H9 (cell line): ENCODE measurements around the gene RASSF3. TPM values are rescaled to one million over a fixed set of nuclear protein-coding genes. Genes with fewer than 3 reads are reported as not detected.

Experiments
- DNase-seq: peaks from one replicate; pipeline ENCODE4 v3.0.0-alpha.2; 2017
- H2AFZ ChIP-seq: one replicate; pipeline ENCODE4 v1.6.1; 2013; ENCODE audit warnings: mild to moderate bottlenecking, low read length, control low read depth, moderate library complexity
- H2AK5ac ChIP-seq: 2 replicates; pipeline ENCODE4 v1.6.1; 2013; ENCODE audit warnings: low read length, control low read depth, mixed read lengths; ENCODE audit not compliant: insufficient read length
- H2BK120ac ChIP-seq: one replicate; pipeline ENCODE4 v1.6.1; 2013; ENCODE audit warnings: low read depth, mild to moderate bottlenecking, low read length, control low read depth, inconsistent platforms; ENCODE audit not compliant: poor library complexity, severe bottlenecking
- H2BK12ac ChIP-seq: 2 replicates; pipeline ENCODE4 v1.6.1; 2013; ENCODE audit warnings: low read length, control low read depth, mixed read lengths, low read depth; ENCODE audit not compliant: insufficient read length
- H2BK15ac ChIP-seq: 2 replicates; pipeline ENCODE4 v1.6.1; 2013; ENCODE audit warnings: low read depth, low read length, control low read depth
- H2BK20ac ChIP-seq: one replicate; pipeline ENCODE4 v1.6.1; 2013; ENCODE audit warnings: low read depth, mild to moderate bottlenecking, low read length, control low read depth, inconsistent platforms; ENCODE audit not compliant: poor library complexity, severe bottlenecking
- H2BK5ac ChIP-seq: 2 replicates; pipeline ENCODE4 v1.6.1; 2013; ENCODE audit warnings: low read length, control low read depth, mixed read lengths; ENCODE audit not compliant: insufficient read length
- H3K14ac ChIP-seq: 2 replicates; pipeline ENCODE4 v1.6.1; 2013; ENCODE audit warnings: low read length, control low read depth; ENCODE audit not compliant: insufficient read depth
- H3K18ac ChIP-seq: 2 replicates; pipeline ENCODE4 v1.6.1; 2013; ENCODE audit warnings: low read depth, mild to moderate bottlenecking, mixed read lengths, low read length, control low read depth; ENCODE audit not compliant: insufficient read length
- H3K23ac ChIP-seq: 2 replicates; pipeline ENCODE4 v1.6.1; 2013; ENCODE audit warnings: low read length, control low read depth, mixed read lengths, low read depth; ENCODE audit not compliant: insufficient read length
- H3K23me2 ChIP-seq: 2 replicates; pipeline ENCODE4 v1.6.1; 2013; ENCODE audit warnings: low read depth, mild to moderate bottlenecking, mixed read lengths, low read length, control low read depth; ENCODE audit not compliant: insufficient read length, poor library complexity, severe bottlenecking
- H3K27ac ChIP-seq: 2 replicates; pipeline ENCODE4 v1.5.1; 2013; ENCODE audit warnings: low read length, control low read depth, mixed read lengths, low read depth; ENCODE audit not compliant: insufficient read length
- H3K27me3 ChIP-seq: 2 replicates; pipeline ENCODE4 v1.6.1; 2013; ENCODE audit warnings: low read length, control low read depth, inconsistent platforms; ENCODE audit not compliant: insufficient read depth
- H3K4ac ChIP-seq: 2 replicates; pipeline ENCODE4 v1.6.1; 2013; ENCODE audit warnings: low read depth, mild to moderate bottlenecking, control low read depth, inconsistent platforms, low read length, moderate library complexity
- H3K4me1 ChIP-seq: 2 replicates; pipeline ENCODE4 v1.6.1; 2013; ENCODE audit warnings: low read length, control low read depth, inconsistent platforms; ENCODE audit not compliant: insufficient read depth
- H3K4me2 ChIP-seq: 2 replicates; pipeline ENCODE4 v1.6.1; 2013; ENCODE audit warnings: low read length, control low read depth, mixed read lengths; ENCODE audit not compliant: insufficient read length, insufficient read depth
- H3K56ac ChIP-seq: 2 replicates; pipeline ENCODE4 v1.6.1; 2013; ENCODE audit warnings: low read depth, mild to moderate bottlenecking, mixed read lengths, low read length, control low read depth; ENCODE audit not compliant: insufficient read length
- H3K79me1 ChIP-seq: 2 replicates; pipeline ENCODE4 v1.6.1; 2013; ENCODE audit warnings: low read depth, mild to moderate bottlenecking, moderate library complexity, low read length, control low read depth, inconsistent platforms; ENCODE audit not compliant: insufficient read depth, poor library complexity, severe bottlenecking
- H3K79me2 ChIP-seq: 2 replicates; pipeline ENCODE4 v1.6.1; 2013; ENCODE audit warnings: low read length, control low read depth, inconsistent platforms; ENCODE audit not compliant: insufficient read depth
- H3K9ac ChIP-seq: 2 replicates; pipeline ENCODE4 v1.6.1; 2013; ENCODE audit warnings: low read length, control low read depth, mixed read lengths; ENCODE audit not compliant: insufficient read length; ENCODE audit errors: extremely low read depth
- H3K9me3 ChIP-seq: one replicate; pipeline ENCODE4 v1.6.1; 2013; ENCODE audit warnings: low read depth, low read length, inconsistent platforms; ENCODE audit not compliant: control insufficient read depth
- H3T11ph ChIP-seq: one replicate; pipeline ENCODE4 v1.6.1; 2013; ENCODE audit warnings: mild to moderate bottlenecking, low read length, control low read depth, inconsistent platforms
- H4K20me1 ChIP-seq: one replicate; pipeline ENCODE4 v1.6.1; 2013; ENCODE audit not compliant: control insufficient read depth, insufficient read length, insufficient read depth
- H4K5ac ChIP-seq: 2 replicates; pipeline ENCODE4 v1.6.1; 2013; ENCODE audit warnings: low read depth, mild to moderate bottlenecking, mixed read lengths, low read length, control low read depth; ENCODE audit not compliant: insufficient read length
- H4K8ac ChIP-seq: replicated peaks from 2 replicates; pipeline ENCODE4 v1.6.1; 2013; ENCODE audit warnings: low read length, control low read depth, mixed read lengths, low read depth; ENCODE audit not compliant: insufficient read length
- H4K91ac ChIP-seq: 2 replicates; pipeline ENCODE4 v1.6.1; 2013; ENCODE audit warnings: low read depth, mild to moderate bottlenecking, moderate library complexity, mixed read lengths, low read length, control low read depth; ENCODE audit not compliant: insufficient read length
- H3K27ac Mint-ChIP-seq, 3 experiments: 2 replicates in 2 of 3; 3 replicates in 1 of 3; pipeline ENCODE4 v1.8.0; 2020 to 2021; ENCODE audit warnings: mixed read lengths in 3 of 3, mild to moderate bottlenecking in 1 of 3, moderate library complexity in 1 of 3
- H3K27me3 Mint-ChIP-seq: 2 replicates; pipeline ENCODE4 v1.8.0; 2021; ENCODE audit warnings: low read depth, mild to moderate bottlenecking, moderate library complexity, mixed read lengths
- H3K36me3 Mint-ChIP-seq, 3 experiments: 2 replicates in 2 of 3; 3 replicates in 1 of 3; pipeline ENCODE4 v1.8.0; 2020 to 2021; ENCODE audit warnings: low read depth in 3 of 3, mixed read lengths in 3 of 3; ENCODE audit not compliant: insufficient read depth in 1 of 3
- H3K4me1 Mint-ChIP-seq, 2 experiments: 2 replicates each; pipeline ENCODE4 v1.8.0; 2020; ENCODE audit warnings: mixed read lengths in 2 of 2
- H3K4me3 Mint-ChIP-seq, 2 experiments: 2 replicates in 1 of 2; 3 replicates in 1 of 2; pipeline ENCODE4 v1.8.0; 2020 to 2021; ENCODE audit warnings: mild to moderate bottlenecking in 2 of 2, mixed read lengths in 2 of 2, moderate library complexity in 1 of 2
- H3K9me3 Mint-ChIP-seq, 2 experiments: 2 replicates in 1 of 2; 3 replicates in 1 of 2; pipeline ENCODE4 v1.8.0; 2020; ENCODE audit warnings: mild to moderate bottlenecking in 2 of 2, mixed read lengths in 2 of 2, moderate library complexity in 1 of 2
- CTCF ChIP-seq: fragments of 200-600 bp; sonication (generic); conservative IDR thresholded peaks from 3 replicates; pipeline ENCODE4 v1.8.0; 2021; ENCODE audit warnings: antibody characterized with exemption, mild to moderate bottlenecking
- WGBS: extraction: QIAGEN DNeasy Blood & Tissue Kit; methylation state at CpG from one replicate; pipeline ENCODE4 v1.1.7; 2013; ENCODE audit warnings: missing lambda C conversion rate, low lambda C conversion rate, mixed read lengths; ENCODE audit not compliant: insufficient read length; ENCODE audit errors: extremely low coverage; 5-methylcytosine and 5-hydroxymethylcytosine counted together
- total RNA-seq: library from RNA; stranded (reverse); gene quantifications from 2 replicates; pipeline ENCODE4 v1.2.1, GENCODE V29; 2021

RASSF3 gene
- total RNA-seq, 1 experiment from 2014 or later = 45.1 TPM

GRCh38 chr12:64600164-64600561 is 10.1 kb upstream of the RASSF3 start:
- no peaks in the 10 kb centered on the region; the same call in 1 of the 2 replicates for H3K27me3 Mint-ChIP-seq
- no CpG with 5 or more reads among the region's 2 CpGs for WGBS
- H3K9me3 Mint-ChIP-seq = no peaks in the 10 kb centered on the region

More at GRCh38 chr12:64600164-64600561, 10.1 kb upstream of the RASSF3 start:
- Mint-ChIP-seq H3K27ac (no peak overlapping the region), H3K4me1 (peaks cover 14 to 15% of the 10 kb centered on the region in 2 experiments), H3K4me3 (no peak overlapping the region), H3K36me3 (no peaks in the 10 kb centered on the region; a peak in 2 of 7 replicates)
- no peak overlapping the region for H2AFZ ChIP-seq
- H2BK20ac ChIP-seq = no peak overlapping the region
- H3K27me3 ChIP-seq = no peaks in the 10 kb centered on the region
- H3K18ac ChIP-seq = no peak overlapping the region
- H3K9ac ChIP-seq = no peak overlapping the region
- H4K20me1 ChIP-seq = no peaks in the 10 kb centered on the region
- no peak overlapping the region for H3T11ph ChIP-seq
- no peak overlapping the region for H3K14ac ChIP-seq
- no peak overlapping the region for H4K8ac ChIP-seq
- no peak for DNase-seq
- no peak overlapping the region for H2AK5ac ChIP-seq
- H3K4me1 ChIP-seq = no peaks in the 10 kb centered on the region; the same call in 1 of the 2 replicates
- H4K5ac ChIP-seq = no peak overlapping the region
- H2BK5ac ChIP-seq = no peak overlapping the region
- H3K79me1 ChIP-seq = no peaks in the 10 kb centered on the region
- H3K23ac ChIP-seq = no peak overlapping the region
- H3K9me3 ChIP-seq = no peaks in the 10 kb centered on the region
- no peak overlapping the region for H3K27ac ChIP-seq
- no peaks in the 10 kb centered on the region for H3K23me2 ChIP-seq
- no peaks in the 10 kb centered on the region for H3K79me2 ChIP-seq
- H3K4ac ChIP-seq = no peak overlapping the region
- H2BK15ac ChIP-seq = no peak overlapping the region
- H2BK120ac ChIP-seq = no peak overlapping the region
- no peak overlapping the region for H4K91ac ChIP-seq
- no peak for TF ChIP-seq CTCF
- no peak overlapping the region for H3K56ac ChIP-seq
- no peak overlapping the region for H3K4me2 ChIP-seq
- no peak overlapping the region for H2BK12ac ChIP-seq
